HL-60 (cell line): ENCODE data around the gene MMP2.

Experiments
- GABPA ChIP-seq: IDR thresholded peaks from 2 replicates; pipeline ENCODE4 v1.6.1; 2012; ENCODE audit warnings: low read depth
- POLR2AphosphoS5 ChIP-seq: IDR thresholded peaks from 2 replicates; pipeline ENCODE4 v1.6.1; 2012; ENCODE audit warnings: low read depth
- TF ChIP-seq, protein P1 (sequence below): IDR thresholded peaks from one replicate; pipeline ENCODE4 v1.5.1; 2011; ENCODE audit warnings: low read length, control low read depth, inconsistent platforms; ENCODE audit not compliant: insufficient read depth
- TF ChIP-seq, protein P2 (sequence below): IDR thresholded peaks from 2 replicates; pipeline ENCODE4 v1.6.1; 2012; ENCODE audit warnings: low read depth; ENCODE audit not compliant: insufficient replicate concordance

- TF ChIP-seq, protein P1, sequence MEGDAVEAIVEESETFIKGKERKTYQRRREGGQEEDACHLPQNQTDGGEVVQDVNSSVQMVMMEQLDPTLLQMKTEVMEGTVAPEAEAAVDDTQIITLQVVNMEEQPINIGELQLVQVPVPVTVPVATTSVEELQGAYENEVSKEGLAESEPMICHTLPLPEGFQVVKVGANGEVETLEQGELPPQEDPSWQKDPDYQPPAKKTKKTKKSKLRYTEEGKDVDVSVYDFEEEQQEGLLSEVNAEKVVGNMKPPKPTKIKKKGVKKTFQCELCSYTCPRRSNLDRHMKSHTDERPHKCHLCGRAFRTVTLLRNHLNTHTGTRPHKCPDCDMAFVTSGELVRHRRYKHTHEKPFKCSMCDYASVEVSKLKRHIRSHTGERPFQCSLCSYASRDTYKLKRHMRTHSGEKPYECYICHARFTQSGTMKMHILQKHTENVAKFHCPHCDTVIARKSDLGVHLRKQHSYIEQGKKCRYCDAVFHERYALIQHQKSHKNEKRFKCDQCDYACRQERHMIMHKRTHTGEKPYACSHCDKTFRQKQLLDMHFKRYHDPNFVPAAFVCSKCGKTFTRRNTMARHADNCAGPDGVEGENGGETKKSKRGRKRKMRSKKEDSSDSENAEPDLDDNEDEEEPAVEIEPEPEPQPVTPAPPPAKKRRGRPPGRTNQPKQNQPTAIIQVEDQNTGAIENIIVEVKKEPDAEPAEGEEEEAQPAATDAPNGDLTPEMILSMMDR, result no peak
- TF ChIP-seq, protein P2, sequence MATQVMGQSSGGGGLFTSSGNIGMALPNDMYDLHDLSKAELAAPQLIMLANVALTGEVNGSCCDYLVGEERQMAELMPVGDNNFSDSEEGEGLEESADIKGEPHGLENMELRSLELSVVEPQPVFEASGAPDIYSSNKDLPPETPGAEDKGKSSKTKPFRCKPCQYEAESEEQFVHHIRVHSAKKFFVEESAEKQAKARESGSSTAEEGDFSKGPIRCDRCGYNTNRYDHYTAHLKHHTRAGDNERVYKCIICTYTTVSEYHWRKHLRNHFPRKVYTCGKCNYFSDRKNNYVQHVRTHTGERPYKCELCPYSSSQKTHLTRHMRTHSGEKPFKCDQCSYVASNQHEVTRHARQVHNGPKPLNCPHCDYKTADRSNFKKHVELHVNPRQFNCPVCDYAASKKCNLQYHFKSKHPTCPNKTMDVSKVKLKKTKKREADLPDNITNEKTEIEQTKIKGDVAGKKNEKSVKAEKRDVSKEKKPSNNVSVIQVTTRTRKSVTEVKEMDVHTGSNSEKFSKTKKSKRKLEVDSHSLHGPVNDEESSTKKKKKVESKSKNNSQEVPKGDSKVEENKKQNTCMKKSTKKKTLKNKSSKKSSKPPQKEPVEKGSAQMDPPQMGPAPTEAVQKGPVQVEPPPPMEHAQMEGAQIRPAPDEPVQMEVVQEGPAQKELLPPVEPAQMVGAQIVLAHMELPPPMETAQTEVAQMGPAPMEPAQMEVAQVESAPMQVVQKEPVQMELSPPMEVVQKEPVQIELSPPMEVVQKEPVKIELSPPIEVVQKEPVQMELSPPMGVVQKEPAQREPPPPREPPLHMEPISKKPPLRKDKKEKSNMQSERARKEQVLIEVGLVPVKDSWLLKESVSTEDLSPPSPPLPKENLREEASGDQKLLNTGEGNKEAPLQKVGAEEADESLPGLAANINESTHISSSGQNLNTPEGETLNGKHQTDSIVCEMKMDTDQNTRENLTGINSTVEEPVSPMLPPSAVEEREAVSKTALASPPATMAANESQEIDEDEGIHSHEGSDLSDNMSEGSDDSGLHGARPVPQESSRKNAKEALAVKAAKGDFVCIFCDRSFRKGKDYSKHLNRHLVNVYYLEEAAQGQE, result no peak
- TF ChIP-seq POLR2AphosphoS5 (no peak), GABPA (no peak)
Observed at GRCh38 chr16:55434000-55434399, 45.0 kb upstream of the MMP2 start.
